ENCODE data around the gene GPATCH2L.

Gene GPATCH2L

GRCh38 chr14:76261371-76261811 is 109.7 kb downstream of the GPATCH2L start:
- no peak for DNase-seq (ENCODE audit: low read depth)
- TF ChIP-seq CTCF (IDR thresholded peaks at IDR 0.05; ENCODE audit: low read depth, low read length, missing control alignments): no peak
- H3K4me3 ChIP-seq (ENCODE audit: low read depth, low read length): no peak overlapping the region

GRCh38 chr14:76262641-76263040 is 110.9 kb downstream of the GPATCH2L start:
- no peak overlapping the region for H3K4me3 ChIP-seq (ENCODE audit: low read depth, low read length)
- TF ChIP-seq CTCF (IDR thresholded peaks at IDR 0.05; ENCODE audit: low read depth, low read length, missing control alignments): no peak

More at GRCh38 chr14:76262641-76263040, 110.9 kb downstream of the GPATCH2L start:
- no peak for DNase-seq (ENCODE audit: low read depth)
